GM12878 (cell line): Measurements from ENCODE around the gene IFNG-AS1.

ENCODE experiments used
- CEBPB ChIP-seq, 2 experiments: fragments of 150-350 bp in 1 of 2; IDR thresholded peaks; 2 replicates each; pipeline ENCODE4 v1.6.1; 2012 to 2014; ENCODE audit warnings: low read depth in 2 of 2, low read length in 2 of 2, borderline replicate concordance in 1 of 2, inconsistent platforms in 1 of 2
- EP300 ChIP-seq, 2 experiments: fragments of 150-350 bp in 1 of 2; IDR thresholded peaks; 2 replicates each; pipeline ENCODE4 v1.6.1; 2011 to 2012; ENCODE audit warnings: low read depth in 2 of 2, low read length in 2 of 2, borderline replicate concordance in 1 of 2, improper control_type of control experiment in 1 of 2, inconsistent platforms in 1 of 2; ENCODE audit not compliant: control insufficient read depth in 1 of 2
- ESRRA ChIP-seq: IDR thresholded peaks from 2 replicates; pipeline ENCODE4 v1.6.1; 2012; ENCODE audit warnings: mild to moderate bottlenecking, low read length, improper control_type of control experiment
- FOXK2 ChIP-seq: fragments of 450-650 bp; IDR thresholded peaks from 2 replicates; pipeline ENCODE4 v1.6.1; 2017; ENCODE audit warnings: mild to moderate bottlenecking, moderate library complexity
- POLR2A ChIP-seq: IDR thresholded peaks from 2 replicates; pipeline ENCODE4 v1.6.1; 2011; ENCODE audit warnings: low read depth, mild to moderate bottlenecking, low read length
- RAD51 ChIP-seq: fragments of 450-650 bp; IDR thresholded peaks from 2 replicates; pipeline ENCODE4 v1.6.1; 2016; ENCODE audit warnings: moderate library complexity, mild to moderate bottlenecking, inconsistent platforms
- ZSCAN29 ChIP-seq: fragments of 450-650 bp; IDR thresholded peaks from 2 replicates; pipeline ENCODE4 v1.6.1; 2017; ENCODE audit warnings: mild to moderate bottlenecking, moderate library complexity
- TF ChIP-seq, protein P1 (sequence below), 3 experiments: IDR thresholded peaks in 2 of 3; conservative IDR thresholded peaks in 1 of 3; 2 replicates each; pipeline ENCODE4 v1.5.1; 2011; ENCODE audit warnings: low read depth in 3 of 3, low read length in 3 of 3, mild to moderate bottlenecking in 3 of 3, control low read depth in 2 of 3, moderate library complexity in 2 of 3, inconsistent platforms in 1 of 3, mixed read lengths in 1 of 3; ENCODE audit not compliant: control insufficient read depth in 2 of 3, insufficient read depth in 1 of 3; ENCODE audit errors: extremely low read depth in 1 of 3
- TF ChIP-seq, protein P2 (sequence below): IDR thresholded peaks from 2 replicates; pipeline ENCODE4 v1.6.1; 2012; ENCODE audit warnings: low read depth, low read length, improper control_type of control experiment
- TF ChIP-seq, protein P3 (sequence below): fragments of 450-650 bp; IDR thresholded peaks from 2 replicates; pipeline ENCODE4 v1.6.1; 2018; ENCODE audit warnings: mild to moderate bottlenecking, low read depth, moderate library complexity; ENCODE audit not compliant: partially characterized antibody

DNA sequence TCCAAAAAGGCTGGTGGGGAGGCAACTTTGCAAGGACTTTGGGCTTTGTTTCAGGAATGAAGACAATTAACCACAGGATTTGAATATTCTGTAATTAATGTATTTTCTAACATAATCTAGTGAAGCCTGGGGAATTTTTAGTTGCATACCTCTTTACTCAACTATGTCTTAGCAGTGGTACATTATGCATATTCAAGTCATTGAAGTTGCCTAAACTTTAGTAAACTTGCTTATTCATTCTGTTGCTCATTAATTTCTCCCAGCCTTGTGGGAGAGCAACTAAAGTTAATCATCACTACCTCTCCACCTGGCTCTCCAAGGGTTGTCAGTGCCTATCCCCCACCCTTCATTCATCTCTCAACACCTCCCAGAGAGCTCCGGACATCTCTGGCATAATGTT is 54.2 kb downstream of the IFNG-AS1 start:
- TF ChIP-seq, protein P1, sequence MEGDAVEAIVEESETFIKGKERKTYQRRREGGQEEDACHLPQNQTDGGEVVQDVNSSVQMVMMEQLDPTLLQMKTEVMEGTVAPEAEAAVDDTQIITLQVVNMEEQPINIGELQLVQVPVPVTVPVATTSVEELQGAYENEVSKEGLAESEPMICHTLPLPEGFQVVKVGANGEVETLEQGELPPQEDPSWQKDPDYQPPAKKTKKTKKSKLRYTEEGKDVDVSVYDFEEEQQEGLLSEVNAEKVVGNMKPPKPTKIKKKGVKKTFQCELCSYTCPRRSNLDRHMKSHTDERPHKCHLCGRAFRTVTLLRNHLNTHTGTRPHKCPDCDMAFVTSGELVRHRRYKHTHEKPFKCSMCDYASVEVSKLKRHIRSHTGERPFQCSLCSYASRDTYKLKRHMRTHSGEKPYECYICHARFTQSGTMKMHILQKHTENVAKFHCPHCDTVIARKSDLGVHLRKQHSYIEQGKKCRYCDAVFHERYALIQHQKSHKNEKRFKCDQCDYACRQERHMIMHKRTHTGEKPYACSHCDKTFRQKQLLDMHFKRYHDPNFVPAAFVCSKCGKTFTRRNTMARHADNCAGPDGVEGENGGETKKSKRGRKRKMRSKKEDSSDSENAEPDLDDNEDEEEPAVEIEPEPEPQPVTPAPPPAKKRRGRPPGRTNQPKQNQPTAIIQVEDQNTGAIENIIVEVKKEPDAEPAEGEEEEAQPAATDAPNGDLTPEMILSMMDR (IDR thresholded peaks at IDR 0.05 in 2 of 3, conservative IDR thresholded peaks at IDR 0.05 in 1 of 3; ENCODE audit: control insufficient read depth in 2 of 3, extremely low read depth in 1 of 3, insufficient read depth in 1 of 3, low read depth in 3 of 3, low read length in 3 of 3) = no peak
- TF ChIP-seq POLR2A (no peak), FOXK2 (no peak), CEBPB (IDR thresholded peaks at IDR 0.05; ENCODE audit: borderline replicate concordance in 1 of 2, low read depth in 2 of 2, low read length in 2 of 2) (no peak), ZSCAN29 (no peak), ESRRA (no peak), EP300 (IDR thresholded peaks at IDR 0.05; ENCODE audit: borderline replicate concordance in 1 of 2, control insufficient read depth in 1 of 2, low read depth in 2 of 2, low read length in 2 of 2) (no peak), RAD51 (no peak)
- TF ChIP-seq, protein P2, sequence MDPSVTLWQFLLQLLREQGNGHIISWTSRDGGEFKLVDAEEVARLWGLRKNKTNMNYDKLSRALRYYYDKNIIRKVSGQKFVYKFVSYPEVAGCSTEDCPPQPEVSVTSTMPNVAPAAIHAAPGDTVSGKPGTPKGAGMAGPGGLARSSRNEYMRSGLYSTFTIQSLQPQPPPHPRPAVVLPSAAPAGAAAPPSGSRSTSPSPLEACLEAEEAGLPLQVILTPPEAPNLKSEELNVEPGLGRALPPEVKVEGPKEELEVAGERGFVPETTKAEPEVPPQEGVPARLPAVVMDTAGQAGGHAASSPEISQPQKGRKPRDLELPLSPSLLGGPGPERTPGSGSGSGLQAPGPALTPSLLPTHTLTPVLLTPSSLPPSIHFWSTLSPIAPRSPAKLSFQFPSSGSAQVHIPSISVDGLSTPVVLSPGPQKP = no peak
- TF ChIP-seq, protein P3, sequence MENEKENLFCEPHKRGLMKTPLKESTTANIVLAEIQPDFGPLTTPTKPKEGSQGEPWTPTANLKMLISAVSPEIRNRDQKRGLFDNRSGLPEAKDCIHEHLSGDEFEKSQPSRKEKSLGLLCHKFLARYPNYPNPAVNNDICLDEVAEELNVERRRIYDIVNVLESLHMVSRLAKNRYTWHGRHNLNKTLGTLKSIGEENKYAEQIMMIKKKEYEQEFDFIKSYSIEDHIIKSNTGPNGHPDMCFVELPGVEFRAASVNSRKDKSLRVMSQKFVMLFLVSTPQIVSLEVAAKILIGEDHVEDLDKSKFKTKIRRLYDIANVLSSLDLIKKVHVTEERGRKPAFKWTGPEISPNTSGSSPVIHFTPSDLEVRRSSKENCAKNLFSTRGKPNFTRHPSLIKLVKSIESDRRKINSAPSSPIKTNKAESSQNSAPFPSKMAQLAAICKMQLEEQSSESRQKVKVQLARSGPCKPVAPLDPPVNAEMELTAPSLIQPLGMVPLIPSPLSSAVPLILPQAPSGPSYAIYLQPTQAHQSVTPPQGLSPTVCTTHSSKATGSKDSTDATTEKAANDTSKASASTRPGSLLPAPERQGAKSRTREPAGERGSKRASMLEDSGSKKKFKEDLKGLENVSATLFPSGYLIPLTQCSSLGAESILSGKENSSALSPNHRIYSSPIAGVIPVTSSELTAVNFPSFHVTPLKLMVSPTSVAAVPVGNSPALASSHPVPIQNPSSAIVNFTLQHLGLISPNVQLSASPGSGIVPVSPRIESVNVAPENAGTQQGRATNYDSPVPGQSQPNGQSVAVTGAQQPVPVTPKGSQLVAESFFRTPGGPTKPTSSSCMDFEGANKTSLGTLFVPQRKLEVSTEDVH = no peak
